IPS-NIHi7 (cell line): Measurements from ENCODE around the gene CFAP77.

Source experiments
- DNase-seq: peaks from one replicate; pipeline ENCODE4 v3.0.0; 2012; ENCODE audit warnings: mixed read lengths; ENCODE audit errors: extremely low spot score

CFAP77 gene

GRCh38 chr9:132516301-132516700 lies 106.3 kb downstream of the CFAP77 start:
- DNase-seq, result no peak

- DNase-seq, result no peak
These were observed 106.9 kb downstream of the CFAP77 start for GRCh38 chr9:132516911-132517310.

GRCh38 chr9:132517815-132518550 lies 108.0 kb downstream of the CFAP77 start:
- DNase-seq, result no peak

- DNase-seq, result no peak
These were observed 108.6 kb downstream of the CFAP77 start for GRCh38 chr9:132518626-132519025.

GRCh38 chr9:132519033-132519432 lies 109.0 kb downstream of the CFAP77 start:
- DNase-seq, result no peak

- no peak for DNase-seq
These were observed 110.6 kb downstream of the CFAP77 start for GRCh38 chr9:132520612-132521011.

- DNase-seq, result no peak
These were observed 115.5 kb downstream of the CFAP77 start for GRCh38 chr9:132525308-132526023.

GRCh38 chr9:132531195-132531594 lies 121.2 kb downstream of the CFAP77 start:
- peak; percentile 33 for DNase-seq

GRCh38 chr9:132531710-132532570 lies 121.9 kb downstream of the CFAP77 start:
- DNase-seq, result no peak

GRCh38 chr9:132534832-132535231 lies 124.8 kb downstream of the CFAP77 start:
- no peak for DNase-seq

GRCh38 chr9:132536124-132536523 lies 126.1 kb downstream of the CFAP77 start:
- DNase-seq, result no peak

GRCh38 chr9:132537352-132537751 lies 127.3 kb downstream of the CFAP77 start:
- DNase-seq, result no peak

GRCh38 chr9:132538071-132538470 lies 128.1 kb downstream of the CFAP77 start:
- DNase-seq, result no peak

- no peak for DNase-seq
These were observed 129.1 kb downstream of the CFAP77 start for GRCh38 chr9:132539096-132539495.

GRCh38 chr9:132541051-132541450 lies 131.0 kb downstream of the CFAP77 start:
- no peak for DNase-seq

GRCh38 chr9:132541870-132542830 lies 132.1 kb downstream of the CFAP77 start:
- no peak for DNase-seq

- no peak for DNase-seq
These were observed 133.2 kb downstream of the CFAP77 start for GRCh38 chr9:132543251-132543650.

- DNase-seq, result no peak
These were observed 133.9 kb downstream of the CFAP77 start for GRCh38 chr9:132543960-132544359.

GRCh38 chr9:132545578-132545977 lies 135.6 kb downstream of the CFAP77 start:
- DNase-seq, result no peak

GRCh38 chr9:132546148-132547051 lies 136.4 kb downstream of the CFAP77 start:
- DNase-seq, result peak; percentile 81
